Astrocyte of the cerebellum (primary cell): ENCODE results near the gene KAT8.
A peak's percentile ranks its signal among the peaks of the same experiment; 100 is the strongest.

Experiments
- DNase-seq: peaks from one replicate; pipeline ENCODE4 v3.0.0-alpha.2; 2011; ENCODE audit warnings: low read depth
- H3K4me3 ChIP-seq: 2 replicates; pipeline ENCODE4 v1.5.1; 2011; ENCODE audit warnings: mild to moderate bottlenecking, low read depth, low read length, moderate library complexity
- in situ Hi-C: cut with HindIII; loops from 2 replicates; pipeline ENCODE4 v1.10.0; 2017; ENCODE audit warnings: low sequenced_read_pairs
- TF ChIP-seq, protein P1 (sequence below): IDR thresholded peaks from 2 replicates; pipeline ENCODE4 v1.5.1; 2012; ENCODE audit warnings: low read length, low read depth, moderate library complexity, mild to moderate bottlenecking; ENCODE audit errors: missing control alignments

The KAT8 gene

DNA sequence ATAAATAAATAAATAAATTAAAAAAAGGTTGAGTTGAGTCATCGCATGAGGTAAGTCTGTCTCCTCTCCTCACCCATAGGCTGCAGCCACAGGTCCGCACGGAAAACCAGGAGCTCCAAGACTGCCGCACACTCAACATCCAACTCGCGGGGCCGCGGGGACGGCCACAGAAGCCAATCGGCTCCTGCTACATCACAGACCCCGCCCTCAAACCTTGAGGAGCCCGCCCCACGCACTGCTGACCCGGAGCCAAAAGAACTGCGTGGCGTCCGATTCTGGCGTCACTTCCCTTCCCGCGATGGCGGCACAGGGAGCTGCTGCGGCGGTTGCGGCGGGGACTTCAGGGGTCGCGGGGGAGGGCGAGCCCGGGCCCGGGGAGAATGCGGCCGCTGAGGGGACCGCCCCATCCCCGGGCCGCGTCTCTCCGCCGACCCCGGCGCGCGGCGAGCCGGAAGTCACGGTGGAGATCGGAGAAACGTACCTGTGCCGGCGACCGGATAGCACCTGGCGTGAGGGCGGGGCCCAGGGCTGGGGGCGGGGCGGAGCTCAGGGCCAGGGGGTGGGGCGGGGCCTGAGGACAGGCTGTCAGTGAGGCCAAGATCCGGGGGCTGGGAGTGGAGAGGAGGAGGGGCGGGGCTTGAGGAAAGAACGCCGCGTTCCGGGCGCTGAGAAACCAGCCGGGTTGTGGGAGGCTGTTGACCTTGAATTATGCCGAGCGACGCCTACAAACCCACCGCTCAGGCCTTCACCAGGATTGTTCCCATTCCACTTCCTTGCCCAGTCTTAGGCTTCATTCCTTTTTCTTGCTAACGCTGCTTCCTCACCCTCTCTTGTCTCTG is at the start of gene KAT8:
Gene KAT8 (plus strand): TSS at position 281 of the 839 bp plus-strand sequence. CDS start 18 bp downstream, at position 299.
- TF ChIP-seq, protein P1, sequence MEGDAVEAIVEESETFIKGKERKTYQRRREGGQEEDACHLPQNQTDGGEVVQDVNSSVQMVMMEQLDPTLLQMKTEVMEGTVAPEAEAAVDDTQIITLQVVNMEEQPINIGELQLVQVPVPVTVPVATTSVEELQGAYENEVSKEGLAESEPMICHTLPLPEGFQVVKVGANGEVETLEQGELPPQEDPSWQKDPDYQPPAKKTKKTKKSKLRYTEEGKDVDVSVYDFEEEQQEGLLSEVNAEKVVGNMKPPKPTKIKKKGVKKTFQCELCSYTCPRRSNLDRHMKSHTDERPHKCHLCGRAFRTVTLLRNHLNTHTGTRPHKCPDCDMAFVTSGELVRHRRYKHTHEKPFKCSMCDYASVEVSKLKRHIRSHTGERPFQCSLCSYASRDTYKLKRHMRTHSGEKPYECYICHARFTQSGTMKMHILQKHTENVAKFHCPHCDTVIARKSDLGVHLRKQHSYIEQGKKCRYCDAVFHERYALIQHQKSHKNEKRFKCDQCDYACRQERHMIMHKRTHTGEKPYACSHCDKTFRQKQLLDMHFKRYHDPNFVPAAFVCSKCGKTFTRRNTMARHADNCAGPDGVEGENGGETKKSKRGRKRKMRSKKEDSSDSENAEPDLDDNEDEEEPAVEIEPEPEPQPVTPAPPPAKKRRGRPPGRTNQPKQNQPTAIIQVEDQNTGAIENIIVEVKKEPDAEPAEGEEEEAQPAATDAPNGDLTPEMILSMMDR: no peak
- peak; percentile 97 for DNase-seq
- H3K4me3 ChIP-seq: peak within 1 kb of the TSS; percentile 58
- in situ Hi-C loops: no loop called here

DNA sequence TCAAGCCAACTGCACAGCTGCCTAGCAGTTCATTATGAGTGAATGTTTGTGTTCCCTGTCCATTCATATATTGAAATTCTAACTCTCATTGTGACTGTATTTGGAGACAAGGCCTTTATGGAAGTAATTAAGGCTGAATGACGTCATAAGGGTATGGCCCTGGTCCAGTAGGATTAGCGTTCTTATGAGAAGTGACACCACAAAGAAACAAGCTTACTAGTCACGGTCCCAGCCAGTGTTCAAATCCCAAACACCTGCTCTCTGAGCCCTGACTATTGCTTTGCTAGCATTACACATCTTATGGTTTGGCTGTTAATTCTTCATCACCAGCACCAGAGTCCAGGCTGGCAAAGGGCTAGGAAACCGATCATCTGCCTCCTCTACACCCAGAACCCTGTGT is 45.6 kb upstream of the KAT8 start:
- TF ChIP-seq, protein P1: no peak
- in situ Hi-C loops: loop anchor here (25.0 kb wide), 1 partner anchor 135 kb away; the partner anchor contains the start of gene ORAI3
- peak overlapping the region; percentile 85 for H3K4me3 ChIP-seq
- DNase-seq: peak; percentile 70

DNA sequence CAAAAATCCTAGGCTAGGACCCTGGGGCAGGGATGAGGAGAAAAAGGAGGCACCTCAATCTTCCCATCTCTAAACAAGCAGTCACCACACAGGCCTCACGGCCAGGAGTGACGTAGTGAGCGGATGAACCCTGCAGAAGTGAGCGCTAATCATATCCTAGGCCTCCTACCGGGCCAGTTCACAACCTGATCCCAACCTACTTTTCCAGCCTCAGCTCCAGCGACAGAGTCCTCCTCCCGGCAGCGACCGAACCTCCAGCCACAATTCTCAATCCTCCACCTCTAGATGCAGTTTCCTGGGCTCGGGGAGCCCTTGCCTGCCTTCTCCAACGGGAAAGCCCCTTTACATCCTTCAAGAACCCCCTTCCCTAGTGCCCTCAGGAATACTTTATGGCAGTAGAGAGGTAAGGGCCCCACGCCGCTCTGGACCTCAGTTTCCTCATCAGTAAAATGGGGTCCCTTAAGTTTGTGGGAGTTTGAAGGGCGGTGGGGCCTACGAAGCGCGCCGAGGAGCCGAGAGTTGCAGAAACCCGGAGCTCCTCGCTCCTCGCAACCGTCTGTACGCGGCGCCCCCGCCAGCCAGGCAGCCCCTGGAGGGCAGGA is 44.8 kb upstream of the KAT8 start:
- in situ Hi-C loops: loop anchor here (25.0 kb wide), 1 partner anchor 135 kb away; the partner anchor contains the start of gene ORAI3
- DNase-seq: no peak
- peak overlapping the region; percentile 85 for H3K4me3 ChIP-seq
- TF ChIP-seq, protein P1: no peak

DNA sequence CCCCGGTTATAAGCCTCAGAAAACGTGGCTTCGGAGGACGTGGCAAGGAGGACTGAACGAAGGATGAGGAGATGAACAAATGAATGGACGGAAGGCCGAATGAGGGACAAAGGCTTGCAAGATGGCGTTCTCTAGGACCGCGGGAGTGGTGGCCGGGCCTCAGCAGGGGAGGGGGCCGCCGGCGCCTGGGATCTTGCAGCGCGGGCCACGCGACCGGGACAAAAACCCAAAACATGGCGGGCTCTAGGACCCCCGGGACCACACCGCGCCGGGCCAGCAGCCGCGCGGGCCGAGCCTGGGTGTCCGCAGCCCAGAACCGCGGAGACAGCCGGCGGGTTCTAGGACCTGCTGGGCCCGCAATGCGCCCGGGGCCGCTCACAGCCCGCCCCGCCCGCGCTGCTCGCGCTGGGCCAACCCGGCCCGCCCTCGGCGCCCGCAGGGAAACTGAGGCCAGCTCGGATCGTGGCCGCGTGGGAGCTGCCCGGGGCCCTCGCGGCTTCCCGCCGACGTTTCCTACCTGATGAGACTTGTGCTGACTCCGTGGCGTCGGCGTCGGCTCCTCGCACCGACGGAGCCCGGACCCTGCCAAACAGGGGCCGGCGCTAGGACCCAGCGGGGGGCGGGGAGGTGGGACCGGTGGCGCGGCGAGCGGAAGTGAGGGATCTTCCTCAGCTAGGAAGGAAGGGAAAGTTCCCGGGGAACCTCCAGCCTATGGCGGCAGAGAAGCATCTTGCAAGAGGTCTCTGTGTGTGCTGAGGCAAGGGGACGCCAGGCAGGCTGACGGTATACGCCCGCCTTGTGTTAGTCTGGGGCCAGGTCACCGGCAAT is 44.1 kb upstream of the KAT8 start:
- in situ Hi-C loops: loop anchor here (25.0 kb wide), 1 partner anchor 136 kb away; the partner anchor contains the start of gene ORAI3
- peak; percentile 77 for DNase-seq
- TF ChIP-seq, protein P1: no peak
- H3K4me3 ChIP-seq: peak overlapping the region; percentile 85

GRCh38 chr16:31073970-31074813 is 43.3 kb upstream of the KAT8 start, which contains the start of the genes ZNF646 and ZNF668:
Gene ZNF646 (plus strand): TSS chr16:31074422. CDS start chr16:31076325, 1,903 bp downstream.
Gene ZNF668 (minus strand): TSS chr16:31074240. CDS start chr16:31064459, 9,781 bp downstream.
- peak; percentile 99 for DNase-seq
- TF ChIP-seq, protein P1: no peak

More at GRCh38 chr16:31073970-31074813, 43.3 kb upstream of the KAT8 start, which contains the start of the genes ZNF646 and ZNF668:
- in situ Hi-C loops: loop anchor here (25.0 kb wide), 1 partner anchor 137 kb away; the partner anchor contains the start of gene ORAI3
- peak within 1 kb of the TSS; percentile 85 for H3K4me3 ChIP-seq
